D721Med (cell line): Measurements from ENCODE around the gene GASK1B.

ENCODE experiments used
- DNase-seq: peaks from one replicate; pipeline ENCODE4 v3.0.0; 2011; ENCODE audit warnings: low spot score; ENCODE audit not compliant: insufficient read length
- FAIRE-seq: peaks from 2 replicates; lab custom pipeline; 2011; peaks lifted over from hg19 to GRCh38; lab: Jason Lieb, UNC
- CTCF ChIP-seq: IDR thresholded peaks from 2 replicates; pipeline ENCODE4 v1.5.1; 2012; ENCODE audit warnings: mild to moderate bottlenecking, control low read depth; ENCODE audit not compliant: insufficient read depth; ENCODE audit errors: missing control alignments

Gene GASK1B

DNA sequence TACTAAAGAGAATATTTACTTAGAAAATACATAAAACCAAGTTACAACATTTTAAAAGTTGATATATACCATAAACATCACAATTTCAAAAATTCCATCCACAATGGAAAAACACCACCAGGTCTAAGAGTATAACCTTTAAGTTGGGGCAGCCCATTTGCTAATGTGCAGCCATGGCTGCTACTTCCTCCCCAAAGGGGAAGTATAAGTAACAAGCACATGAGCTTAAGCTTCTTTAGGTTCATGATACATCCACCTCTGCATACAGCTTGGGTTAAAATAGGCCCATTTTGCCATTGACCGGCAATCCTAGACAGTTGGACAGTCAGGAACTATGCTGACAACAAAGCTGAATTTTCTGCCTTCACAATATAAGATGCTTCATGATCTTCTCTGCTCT, 16.6 kb upstream of the GASK1B start:
- FAIRE-seq (no peak), DNase-seq (no peak)
- no peak for TF ChIP-seq CTCF

DNA sequence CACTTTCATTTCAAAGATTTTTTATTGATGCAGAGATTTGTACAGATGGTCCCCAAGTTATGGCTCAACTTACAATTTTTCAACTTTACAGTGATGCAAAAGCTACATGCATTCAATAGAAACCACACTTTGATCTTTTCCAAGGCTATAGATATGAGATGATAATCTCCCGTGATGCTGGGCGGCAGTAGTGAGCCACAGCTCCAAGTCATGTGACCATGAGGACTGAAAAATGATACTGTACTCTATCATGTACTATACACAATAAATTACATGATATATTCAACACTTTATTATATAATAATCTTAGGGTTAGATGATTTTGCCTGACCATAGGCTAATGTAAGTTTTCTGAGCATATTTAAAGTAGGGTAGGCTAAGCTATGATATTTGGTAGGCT, 14.0 kb upstream of the GASK1B start:
- TF ChIP-seq CTCF, result no peak
- FAIRE-seq (no peak), DNase-seq (no peak)

- FAIRE-seq (no peak), DNase-seq (no peak)
- no peak for TF ChIP-seq CTCF
These were observed 9.9 kb upstream of the GASK1B start for GRCh38 chr4:158182736-158183135.

DNA sequence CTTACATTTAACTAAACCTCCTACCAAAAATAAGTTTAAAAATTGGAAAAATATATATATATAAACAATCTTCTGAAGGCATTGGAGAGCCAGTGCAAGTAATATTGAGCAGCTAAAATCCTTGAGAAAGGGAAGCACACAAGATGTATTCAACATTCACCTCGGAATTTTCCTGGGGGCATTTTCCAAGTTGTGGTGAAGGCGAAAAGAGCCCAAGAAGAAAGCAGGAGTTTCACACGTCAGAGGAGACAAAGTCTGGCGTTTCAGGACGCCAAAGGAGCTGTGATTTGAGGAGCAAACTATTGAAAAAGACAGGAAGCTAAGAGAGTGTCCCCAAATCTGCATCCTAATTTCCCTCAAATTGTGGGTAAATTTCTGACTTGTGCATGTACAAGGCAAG, 9.1 kb upstream of the GASK1B start:
- TF ChIP-seq CTCF, result no peak
- FAIRE-seq, result no peak
- DNase-seq, result no peak

DNA sequence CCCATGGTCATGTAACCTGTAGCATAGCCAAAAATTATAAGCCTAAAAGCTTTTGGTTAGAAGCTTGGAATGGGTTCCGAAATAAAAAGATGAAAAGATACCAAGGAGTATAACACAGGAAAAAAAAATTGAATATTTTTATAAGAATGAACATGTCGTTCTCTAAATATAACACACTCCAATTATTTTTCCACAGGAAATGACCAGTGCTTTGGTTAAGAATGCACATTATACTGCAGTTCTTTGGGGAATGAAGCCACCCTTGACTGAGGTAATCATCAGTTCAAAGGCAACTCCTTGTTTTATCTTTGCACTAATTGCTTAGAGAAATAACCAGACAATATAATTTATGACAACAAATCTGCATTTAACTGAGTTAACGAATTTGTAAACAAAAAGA, 6.6 kb upstream of the GASK1B start:
- TF ChIP-seq CTCF, result no peak
- DNase-seq (no peak), FAIRE-seq (peak; percentile 32)

DNA sequence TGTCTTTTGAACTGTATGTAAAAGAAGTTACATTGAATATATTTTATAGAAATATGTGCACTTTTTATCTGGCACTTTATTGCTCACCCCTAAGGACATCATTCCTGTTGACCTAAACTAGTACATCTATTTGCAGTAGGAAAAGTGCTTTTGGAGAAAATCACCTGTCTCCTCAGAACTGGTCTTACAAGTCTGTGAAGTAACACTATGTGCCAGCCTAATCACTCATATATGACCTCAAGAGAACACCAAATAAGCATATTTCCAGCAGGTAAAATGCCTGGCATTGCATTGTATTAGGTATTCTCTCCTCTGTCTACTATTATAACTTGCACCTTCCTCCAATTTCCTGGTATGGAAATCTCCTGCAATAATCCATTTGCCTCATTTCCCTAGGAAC, 4.0 kb upstream of the GASK1B start:
- FAIRE-seq (no peak), DNase-seq (no peak)
- no peak for TF ChIP-seq CTCF

DNA sequence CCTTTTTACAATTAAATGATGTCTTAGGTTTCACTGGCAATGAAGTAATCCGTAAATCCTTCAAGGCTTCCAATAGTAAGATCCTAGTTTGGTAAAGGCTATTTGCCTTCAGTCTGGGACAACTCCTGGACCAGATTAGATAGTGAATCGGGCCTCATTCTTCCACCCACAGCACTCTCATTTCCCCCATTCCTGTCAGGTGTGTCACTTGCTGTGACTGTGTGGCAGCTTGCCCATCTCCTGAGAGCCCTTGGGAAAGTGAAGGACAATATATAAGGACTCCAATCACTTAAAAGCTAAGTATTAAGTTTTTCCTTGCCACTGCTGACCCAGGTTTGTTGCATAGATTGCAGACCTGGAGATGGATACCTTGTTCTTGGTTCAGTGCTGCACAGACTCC, 3.3 kb upstream of the GASK1B start:
- no peak for TF ChIP-seq CTCF
- DNase-seq (no peak), FAIRE-seq (no peak)
